Thyroid gland (tissue), 4 donors: ENCODE results near the gene MTO1.

ENCODE experiments used
- POLR2A ChIP-seq, 2 donors: fragments of 450-650 bp; IDR thresholded peaks; one replicate each; pipeline ENCODE4 v1.6.1; 2017; ENCODE audit warnings: antibody characterized with exemption in 2 of 2, mild to moderate bottlenecking in 2 of 2, moderate library complexity in 1 of 2
- TF ChIP-seq, protein P1 (sequence below), 6 experiments: fragments of 200-600 bp in 3 of 6; fragments of 450-650 bp in 3 of 6; sonication (generic) in 3 of 6; IDR thresholded peaks; one replicate each; pipeline ENCODE4 v1.5.1; 2016 to 2019; ENCODE audit warnings: antibody characterized with exemption in 6 of 6, mild to moderate bottlenecking in 2 of 6, inconsistent platforms in 1 of 6, moderate library complexity in 1 of 6

DNA sequence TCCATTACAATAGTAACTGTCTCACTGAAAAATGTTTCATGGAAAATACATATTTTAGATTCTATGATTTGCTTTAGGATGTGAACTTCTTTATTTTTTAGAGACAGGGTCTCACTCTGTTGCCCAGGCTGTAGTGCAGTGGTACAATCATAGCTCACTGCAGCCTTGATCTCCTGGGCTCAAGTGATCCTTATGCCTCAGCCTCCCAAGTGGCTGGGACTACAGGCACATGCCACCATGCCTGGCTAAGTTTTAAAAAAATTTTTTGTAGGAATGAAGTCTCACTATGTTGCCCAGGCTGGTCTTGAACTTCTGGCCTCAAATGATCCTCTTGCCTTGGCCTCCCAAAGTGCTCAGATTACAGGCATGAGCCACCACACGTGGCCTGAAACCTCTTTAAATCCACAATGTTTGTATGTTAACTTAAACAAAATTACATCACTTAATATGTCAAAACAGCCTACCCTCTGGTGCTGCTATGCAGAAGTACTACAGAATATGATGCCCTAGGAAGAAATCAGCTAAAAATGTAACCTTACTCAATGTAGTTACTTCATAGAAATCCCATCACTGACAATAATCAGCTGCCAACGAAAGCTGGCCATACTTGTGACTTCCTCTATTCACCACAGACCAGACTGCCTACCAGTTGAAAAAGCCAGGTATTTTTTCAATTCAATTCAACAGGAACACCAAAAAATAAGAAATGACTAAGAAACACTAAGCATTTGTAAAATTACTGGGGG, 41.7 kb downstream of the MTO1 start:
- TF ChIP-seq, protein P1, sequence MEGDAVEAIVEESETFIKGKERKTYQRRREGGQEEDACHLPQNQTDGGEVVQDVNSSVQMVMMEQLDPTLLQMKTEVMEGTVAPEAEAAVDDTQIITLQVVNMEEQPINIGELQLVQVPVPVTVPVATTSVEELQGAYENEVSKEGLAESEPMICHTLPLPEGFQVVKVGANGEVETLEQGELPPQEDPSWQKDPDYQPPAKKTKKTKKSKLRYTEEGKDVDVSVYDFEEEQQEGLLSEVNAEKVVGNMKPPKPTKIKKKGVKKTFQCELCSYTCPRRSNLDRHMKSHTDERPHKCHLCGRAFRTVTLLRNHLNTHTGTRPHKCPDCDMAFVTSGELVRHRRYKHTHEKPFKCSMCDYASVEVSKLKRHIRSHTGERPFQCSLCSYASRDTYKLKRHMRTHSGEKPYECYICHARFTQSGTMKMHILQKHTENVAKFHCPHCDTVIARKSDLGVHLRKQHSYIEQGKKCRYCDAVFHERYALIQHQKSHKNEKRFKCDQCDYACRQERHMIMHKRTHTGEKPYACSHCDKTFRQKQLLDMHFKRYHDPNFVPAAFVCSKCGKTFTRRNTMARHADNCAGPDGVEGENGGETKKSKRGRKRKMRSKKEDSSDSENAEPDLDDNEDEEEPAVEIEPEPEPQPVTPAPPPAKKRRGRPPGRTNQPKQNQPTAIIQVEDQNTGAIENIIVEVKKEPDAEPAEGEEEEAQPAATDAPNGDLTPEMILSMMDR (IDR thresholded peaks at IDR 0.05), result no peak
- no peak for TF ChIP-seq POLR2A (IDR thresholded peaks at IDR 0.05)
